DOHH2 (cell line): Measurements from ENCODE around the gene CYP2A6.
"Not testable (repeated sequence)": the region's sequence is repeated elsewhere in the genome, so short reads cannot be mapped to it uniquely, and the experiment has no call there.

ENCODE experiments used
- H3F3A ChIP-seq: fragments of 200-600 bp; sonication (generic), shearing (Covaris generic); 2 replicates; pipeline ENCODE4 v1.6.0; 2016; ENCODE audit warnings: antibody characterized with exemption, mild to moderate bottlenecking; ENCODE audit not compliant: control insufficient read depth, insufficient read depth
- H3K27ac ChIP-seq: fragments of 200-600 bp; sonication (generic); 2 replicates; pipeline ENCODE4 v1.5.1; 2014; ENCODE audit warnings: low read depth, mild to moderate bottlenecking, low read length, moderate library complexity
- H3K27me3 ChIP-seq: fragments of 200-600 bp; sonication (generic); 2 replicates; pipeline ENCODE4 v1.6.1; 2014; ENCODE audit warnings: mild to moderate bottlenecking, low read length, mixed read lengths; ENCODE audit not compliant: control insufficient read depth
- H3K36me3 ChIP-seq: fragments of 200-600 bp; sonication (generic); 2 replicates; pipeline ENCODE4 v1.6.1; 2014; ENCODE audit warnings: mild to moderate bottlenecking, low read length, moderate library complexity, mixed read lengths; ENCODE audit not compliant: control insufficient read depth
- H3K4me1 ChIP-seq: fragments of 200-600 bp; sonication (generic); 2 replicates; pipeline ENCODE4 v1.6.1; 2014; ENCODE audit warnings: mild to moderate bottlenecking, low read length, mixed read lengths; ENCODE audit not compliant: control insufficient read depth
- H3K4me2 ChIP-seq: fragments of 200-600 bp; sonication (generic); 2 replicates; pipeline ENCODE4 v1.6.0; 2014; ENCODE audit warnings: mild to moderate bottlenecking, low read length, moderate library complexity
- H3K4me3 ChIP-seq: fragments of 200-600 bp; sonication (generic); 2 replicates; pipeline ENCODE4 v1.5.1; 2014; ENCODE audit warnings: mild to moderate bottlenecking, low read length, mixed read lengths
- H3K79me2 ChIP-seq: fragments of 200-600 bp; sonication (generic); 2 replicates; pipeline ENCODE4 v1.6.1; 2014; ENCODE audit warnings: mild to moderate bottlenecking, low read length, mixed read lengths; ENCODE audit not compliant: control insufficient read depth
- H3K9me2 ChIP-seq: fragments of 200-600 bp; sonication (generic); replicated peaks from 2 replicates; pipeline ENCODE4 v1.6.1; 2014; ENCODE audit warnings: mild to moderate bottlenecking, low read length, mixed read lengths; ENCODE audit not compliant: control insufficient read depth
- H3K9me3 ChIP-seq: fragments of 200-600 bp; sonication (generic); 2 replicates; pipeline ENCODE4 v1.6.1; 2014; ENCODE audit warnings: antibody characterized with exemption, low read length, mixed read lengths; ENCODE audit not compliant: control insufficient read depth, insufficient read depth
- H4K20me1 ChIP-seq: fragments of 200-600 bp; sonication (generic); 2 replicates; pipeline ENCODE4 v1.6.0; 2014; ENCODE audit warnings: low read depth, mild to moderate bottlenecking, antibody characterized with exemption, low read length, moderate library complexity; ENCODE audit not compliant: control insufficient read depth, insufficient read depth
- CTCF ChIP-seq: fragments of 200-600 bp; sonication (generic); IDR thresholded peaks from one replicate; pipeline ENCODE4 v1.5.1; 2014; ENCODE audit warnings: antibody characterized with exemption, mild to moderate bottlenecking, low read depth, low read length; ENCODE audit not compliant: poor library complexity, severe bottlenecking
- EZH2phosphoT487 ChIP-seq: fragments of 200-600 bp; sonication (generic); IDR thresholded peaks from 2 replicates; pipeline ENCODE4 v1.6.1; 2017; ENCODE audit warnings: borderline replicate concordance, mild to moderate bottlenecking, antibody characterized with exemption, low read length, moderate library complexity, mixed read lengths

The CYP2A6 gene

GRCh38 chr19:40874874-40875273 lies 24.6 kb upstream of the CYP2A6 start:
- not testable (repeated sequence) for H3F3A ChIP-seq, H3K9me2 ChIP-seq, H3K27me3 ChIP-seq, H3K79me2 ChIP-seq, H4K20me1 ChIP-seq, H3K27ac ChIP-seq, H3K4me1 ChIP-seq, H3K36me3 ChIP-seq, H3K9me3 ChIP-seq
- peak overlapping the region; percentile 49 for H3K4me3 ChIP-seq
- H3K4me2 ChIP-seq: peak overlapping the region; percentile 59

- not testable (repeated sequence) for H3K9me3 ChIP-seq, H4K20me1 ChIP-seq, H3F3A ChIP-seq, H3K79me2 ChIP-seq, H3K36me3 ChIP-seq, H3K4me2 ChIP-seq, H3K4me1 ChIP-seq, H3K27ac ChIP-seq, H3K27me3 ChIP-seq, H3K4me3 ChIP-seq, H3K9me2 ChIP-seq
Observed at GRCh38 chr19:40873873-40874272, 23.6 kb upstream of the CYP2A6 start.

- Histone ChIP-seq H3F3A (no peaks in the 10 kb centered on the region), H3K79me2 (no peaks in the 10 kb centered on the region), H3K27ac (no peak overlapping the region), H3K4me3 (no peak overlapping the region), H3K9me2 (no peaks in the 10 kb centered on the region), H3K9me3 (no peaks in the 10 kb centered on the region), H3K4me1 (peaks cover 3% of the 10 kb centered on the region), H3K36me3 (no peaks in the 10 kb centered on the region), H3K27me3 (peaks cover 5% of the 10 kb centered on the region; the same call in 1 of the 2 replicates), H4K20me1 (no peaks in the 10 kb centered on the region), H3K4me2 (no peak overlapping the region)
- no peak for TF ChIP-seq CTCF
- TF ChIP-seq EZH2phosphoT487: no peak
Observed at GRCh38 chr19:40872209-40872608, 22.0 kb upstream of the CYP2A6 start.

- Histone ChIP-seq H3K9me2 (no peaks in the 10 kb centered on the region), H3K4me3 (no peak overlapping the region), H4K20me1 (no peaks in the 10 kb centered on the region), H3K79me2 (no peaks in the 10 kb centered on the region), H3K9me3 (no peaks in the 10 kb centered on the region), H3K27ac (no peak overlapping the region), H3K4me2 (no peak overlapping the region), H3K36me3 (no peaks in the 10 kb centered on the region), H3F3A (no peaks in the 10 kb centered on the region), H3K27me3 (0 out of 2 replicates have a peak, but pooled peaks cover under 1% of the 10 kb centered on the region), H3K4me1 (no peaks in the 10 kb centered on the region)
- TF ChIP-seq CTCF: no peak
- TF ChIP-seq EZH2phosphoT487: no peak
Observed at GRCh38 chr19:40867701-40868100, 17.5 kb upstream of the CYP2A6 start.

GRCh38 chr19:40864739-40865496 lies 14.7 kb upstream of the CYP2A6 start:
- not testable (repeated sequence) for H3K9me2 ChIP-seq, H4K20me1 ChIP-seq, H3K36me3 ChIP-seq, H3K9me3 ChIP-seq, H3K4me2 ChIP-seq, H3K27ac ChIP-seq, H3K79me2 ChIP-seq, H3K4me1 ChIP-seq, H3F3A ChIP-seq, H3K4me3 ChIP-seq, H3K27me3 ChIP-seq
